H1 (cell line): ENCODE data around the gene AXIN2. TPM values are rescaled to one million over a fixed set of nuclear protein-coding genes. Genes with fewer than 3 reads are reported as not detected.

Experiments used
- BCL11A ChIP-seq, 2 experiments: IDR thresholded peaks; one replicate each; pipeline ENCODE4 v1.6.1; 2011; ENCODE audit warnings: low read depth in 2 of 2, low read length in 2 of 2, mild to moderate bottlenecking in 2 of 2
- JUN ChIP-seq: IDR thresholded peaks from 2 replicates; pipeline ENCODE4 v1.6.1; 2011; ENCODE audit warnings: low read depth, mild to moderate bottlenecking, improper control_type of control experiment, low read length
- PHF8 ChIP-seq: fragments of 200-600 bp; sonication (generic); conservative IDR thresholded peaks from 2 replicates; pipeline ENCODE4 v1.7.1; 2012; ENCODE audit warnings: low read depth, mild to moderate bottlenecking, inconsistent platforms, low read length, moderate library complexity
- SIN3A ChIP-seq, 2 experiments: IDR thresholded peaks in 1 of 2; conservative IDR thresholded peaks in 1 of 2; 2 replicates each; pipeline ENCODE4 v1.6.1; 2011 to 2012; ENCODE audit warnings: low read length in 2 of 2, improper control_type of control experiment in 1 of 2, low read depth in 1 of 2, mild to moderate bottlenecking in 1 of 2
- YY1 ChIP-seq: IDR thresholded peaks from 2 replicates; pipeline ENCODE4 v1.6.1; 2011; ENCODE audit warnings: low read depth, mild to moderate bottlenecking, low read length
- polyA plus RNA-seq, 7 experiments: library from polyadenylated mRNA; depleted of rRNA in 3 of 7; stranded (reverse) in 5 of 7; unstranded in 2 of 7; fragments of >200 nt in 5 of 7; fragments of 200-250 nt in 2 of 7; gene quantifications; 1 replicate in 5 of 7; 2 replicates in 1 of 7; 4 replicates in 1 of 7; pipeline versions ENCODE4 v1.2.1 to v1.2.3, GENCODE V29; 2011 to 2013; ENCODE audit warnings: missing spikeins in 2 of 7, mixed read lengths in 2 of 7
- total RNA-seq: library from RNA; stranded (reverse); fragmentation: NEBNext Ultra II Directional; extraction: Animal tissue kit (Norgen Biotek cat#: 25700); gene quantifications from 2 replicates; pipeline ENCODE4 v1.2.1, GENCODE V29; 2021

Gene AXIN2
- total and polyA plus RNA-seq, 2 of the 8 experiments (the other 6 are each of a cell fraction or from before 2014, with no cell fraction given) = 17.7 to 33.4 TPM

DNA sequence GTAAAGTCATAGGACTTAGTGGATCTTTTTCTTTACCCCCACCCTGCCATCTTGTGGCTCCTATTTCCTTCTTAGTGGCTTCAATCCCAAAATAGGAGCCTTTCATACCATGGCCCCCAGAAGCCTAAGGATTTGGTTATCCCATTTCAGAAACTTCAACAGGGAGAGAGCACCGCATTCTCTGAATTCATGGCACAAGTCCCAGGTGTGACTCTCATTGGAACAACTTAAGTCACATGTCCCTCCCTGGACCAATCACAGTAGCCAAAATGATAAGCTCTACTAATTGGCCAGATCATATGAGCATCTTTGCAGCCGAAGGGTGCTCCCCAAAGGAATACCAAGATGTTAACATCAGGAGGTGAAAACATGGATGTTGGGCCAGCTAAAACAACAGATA is 43.2 kb downstream of the AXIN2 start (continued):
- TF ChIP-seq SIN3A (conservative IDR thresholded peaks at IDR 0.05 in 1 of 2, IDR thresholded peaks at IDR 0.05 in 1 of 2; ENCODE audit: low read depth in 1 of 2, low read length in 2 of 2) (no peak), JUN (no peak), YY1 (no peak), BCL11A (IDR thresholded peaks at IDR 0.05; ENCODE audit: low read depth in 2 of 2, low read length in 2 of 2) (no peak), PHF8 (no peak)
- TF ChIP-seq, all 59 proteins: peak for 0
